Endometrial microvascular endothelial cells (primary cell): ENCODE results near the gene SYT3. TPM values are rescaled to one million over a fixed set of nuclear protein-coding genes. Genes with fewer than 3 reads are reported as not detected.
"Not testable (repeated sequence)": the region's sequence is repeated elsewhere in the genome, so short reads cannot be mapped to it uniquely, and the experiment has no call there.

Experiments used
- in situ Hi-C: cut with HindIII; loops from 2 replicates; pipeline ENCODE4 v1.10.0; 2017; ENCODE audit warnings: low sequenced_read_pairs, low pct_unique_long_range_greater_than_20kb; ENCODE audit errors: inconsistent ontology term
- total RNA-seq: library from RNA; depleted of rRNA; stranded (reverse); fragments of >200 nt; gene quantifications from one replicate; pipeline ENCODE4 v1.2.3, GENCODE V29; 2015; ENCODE audit errors: inconsistent ontology term

SYT3 gene
- total RNA-seq, 1 donor from 2014 or later = not detected

DNA sequence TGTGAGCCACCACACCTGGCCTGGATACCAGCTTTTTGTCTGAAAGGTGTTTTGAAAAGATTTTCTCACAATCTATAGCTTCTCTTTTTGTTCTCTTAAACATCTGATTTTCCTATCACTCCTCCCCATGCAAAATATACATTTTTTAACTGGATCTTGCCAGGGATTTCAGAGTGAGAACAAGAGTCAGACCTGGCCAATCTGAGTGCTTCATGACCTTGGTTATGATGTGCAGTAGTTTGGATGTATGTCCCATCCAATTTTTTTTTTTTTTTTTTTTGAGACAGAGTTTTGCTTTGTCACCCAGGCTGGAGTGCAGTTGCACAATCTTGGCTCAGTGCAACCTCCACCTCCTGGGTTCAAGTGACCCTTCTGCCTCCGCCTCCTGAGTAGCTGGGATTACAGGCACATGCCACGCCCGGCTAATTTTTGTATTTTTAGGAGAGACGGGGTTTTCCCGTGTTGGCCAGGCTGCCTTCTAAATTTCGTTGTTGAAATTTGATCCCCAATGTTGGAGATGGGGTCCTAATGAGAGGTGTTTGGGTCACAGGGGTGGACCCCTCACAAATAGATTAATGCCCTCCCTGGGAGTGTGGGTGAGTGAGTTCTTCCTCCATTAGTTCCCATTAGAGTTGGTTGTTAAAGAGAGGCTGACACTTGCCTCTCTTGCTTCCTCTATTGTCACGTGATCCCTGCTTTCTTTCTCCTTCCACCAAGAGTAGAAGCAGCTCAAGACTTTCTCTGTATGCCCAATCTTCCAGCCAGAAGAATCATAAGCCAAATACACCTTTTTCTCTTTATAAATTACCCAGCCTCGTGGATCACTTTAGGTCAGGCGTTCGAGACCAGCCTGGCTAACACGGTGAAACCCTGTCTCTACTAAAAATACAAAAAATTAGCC is 26.9 kb downstream of the SYT3 start:
- in situ Hi-C loops = not testable (repeated sequence)

GRCh38 chr19:50607874-50608785 is 31.6 kb downstream of the SYT3 start:
- in situ Hi-C loops = no loop called here

- in situ Hi-C loops = no loop called here
Observed at GRCh38 chr19:50607388-50607787, 32.3 kb downstream of the SYT3 start.

- in situ Hi-C loops = not testable (repeated sequence)
Observed at GRCh38 chr19:50606059-50606836, 33.4 kb downstream of the SYT3 start.

GRCh38 chr19:50604264-50605073 is 35.2 kb downstream of the SYT3 start:
- in situ Hi-C loops = not testable (repeated sequence)

GRCh38 chr19:50602935-50603334 is 36.7 kb downstream of the SYT3 start:
- in situ Hi-C loops = no loop called here

GRCh38 chr19:50602496-50602895 is 37.2 kb downstream of the SYT3 start:
- in situ Hi-C loops = no loop called here

- in situ Hi-C loops = no loop called here
Observed at GRCh38 chr19:50602089-50602422, 37.6 kb downstream of the SYT3 start.

GRCh38 chr19:50601407-50602088 is 38.1 kb downstream of the SYT3 start:
- in situ Hi-C loops = no loop called here

GRCh38 chr19:50599427-50599826 is 40.3 kb downstream of the SYT3 start:
- in situ Hi-C loops = no loop called here

DNA sequence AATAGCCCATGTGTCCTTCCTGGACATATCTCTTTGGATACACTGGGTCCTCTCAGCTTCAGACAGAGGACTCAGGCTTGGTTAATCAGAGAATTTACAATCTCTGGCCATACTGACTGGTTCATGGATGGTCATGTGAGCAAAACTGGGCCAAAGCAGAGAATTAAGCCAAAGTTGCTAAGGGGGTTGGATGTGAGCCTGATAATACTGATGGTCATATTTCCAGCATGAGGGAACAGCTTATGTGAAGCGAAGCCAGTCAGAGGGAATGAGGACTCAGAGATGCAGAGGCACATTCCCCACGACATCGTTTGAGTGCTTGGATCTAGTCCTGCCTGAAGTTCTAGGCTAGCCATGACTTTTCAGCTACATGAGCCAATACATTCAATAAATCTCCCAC is 49.5 kb downstream of the SYT3 start:
- in situ Hi-C loops = no loop called here

- in situ Hi-C loops = not testable (repeated sequence)
Observed at GRCh38 chr19:50581795-50582660, 57.7 kb downstream of the SYT3 start.

DNA sequence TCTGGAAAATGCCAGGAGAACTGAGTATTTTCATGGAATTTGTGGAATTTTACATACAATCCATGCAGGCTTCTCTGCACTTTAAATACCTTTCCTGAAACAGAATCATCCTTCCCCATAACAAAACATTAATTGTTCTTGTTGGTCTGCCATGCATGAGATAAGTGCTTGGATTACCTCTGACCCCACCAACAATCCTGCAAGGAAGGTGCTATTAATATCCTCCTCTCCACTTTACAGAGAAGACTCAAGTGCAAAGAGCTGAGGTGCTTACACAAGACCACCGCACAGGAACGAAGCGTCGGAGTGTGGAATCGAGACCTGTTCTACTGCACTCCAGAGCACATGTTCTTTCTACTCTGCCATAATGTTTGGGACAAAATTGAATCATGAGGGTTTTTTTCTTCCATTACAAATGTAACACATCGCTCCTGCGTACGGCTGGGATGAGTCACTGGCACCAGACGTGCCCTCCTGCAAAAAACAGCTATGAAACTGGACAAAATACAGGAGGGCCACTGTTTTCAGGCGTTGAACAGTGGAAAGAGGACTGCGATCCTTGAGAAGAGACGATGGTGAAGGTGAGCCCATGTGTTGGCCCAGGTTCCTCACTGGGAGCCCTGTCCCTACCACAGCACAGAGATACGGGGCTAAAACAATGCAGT is 58.6 kb downstream of the SYT3 start:
- in situ Hi-C loops = no loop called here

DNA sequence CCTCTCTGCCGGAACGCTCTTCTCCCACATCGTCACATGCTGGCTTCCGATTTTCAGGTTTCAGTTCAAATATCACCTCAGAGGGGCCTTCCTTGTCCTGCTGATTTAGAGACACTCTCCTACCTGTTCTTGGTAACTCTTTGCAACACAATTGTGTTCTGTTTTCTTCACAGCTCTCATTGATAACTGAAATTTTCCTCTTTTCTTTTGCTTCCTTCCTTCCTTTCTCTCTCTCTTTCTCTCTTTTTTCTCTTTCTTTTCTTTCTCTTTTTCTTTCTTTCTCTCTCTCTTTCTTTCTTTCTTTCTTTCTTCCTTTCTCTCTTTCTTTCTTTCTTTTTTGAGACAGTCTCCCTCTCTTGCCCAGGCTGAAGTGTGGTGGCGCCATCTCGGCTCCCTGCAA is 59.4 kb downstream of the SYT3 start:
- in situ Hi-C loops = no loop called here

DNA sequence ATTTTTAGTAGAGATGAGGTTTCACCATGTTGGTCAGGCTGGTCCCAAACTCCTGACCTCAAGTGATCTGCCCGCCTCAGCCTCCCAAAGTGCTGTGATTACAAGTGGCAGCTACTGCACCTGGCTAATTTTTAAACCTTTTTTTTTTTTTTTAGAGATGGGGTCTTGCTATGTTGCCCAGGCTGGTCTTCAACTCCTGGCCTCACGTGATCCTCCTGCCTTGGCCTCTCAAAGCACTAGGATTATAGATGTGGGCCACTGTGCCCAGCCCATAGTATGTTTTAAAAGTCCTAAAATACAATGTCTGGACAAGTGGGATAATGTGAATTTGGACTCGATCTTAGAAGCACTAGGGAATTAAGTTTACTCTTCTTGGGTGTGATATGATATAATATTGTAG is 62.9 kb downstream of the SYT3 start:
- in situ Hi-C loops = not testable (repeated sequence)

DNA sequence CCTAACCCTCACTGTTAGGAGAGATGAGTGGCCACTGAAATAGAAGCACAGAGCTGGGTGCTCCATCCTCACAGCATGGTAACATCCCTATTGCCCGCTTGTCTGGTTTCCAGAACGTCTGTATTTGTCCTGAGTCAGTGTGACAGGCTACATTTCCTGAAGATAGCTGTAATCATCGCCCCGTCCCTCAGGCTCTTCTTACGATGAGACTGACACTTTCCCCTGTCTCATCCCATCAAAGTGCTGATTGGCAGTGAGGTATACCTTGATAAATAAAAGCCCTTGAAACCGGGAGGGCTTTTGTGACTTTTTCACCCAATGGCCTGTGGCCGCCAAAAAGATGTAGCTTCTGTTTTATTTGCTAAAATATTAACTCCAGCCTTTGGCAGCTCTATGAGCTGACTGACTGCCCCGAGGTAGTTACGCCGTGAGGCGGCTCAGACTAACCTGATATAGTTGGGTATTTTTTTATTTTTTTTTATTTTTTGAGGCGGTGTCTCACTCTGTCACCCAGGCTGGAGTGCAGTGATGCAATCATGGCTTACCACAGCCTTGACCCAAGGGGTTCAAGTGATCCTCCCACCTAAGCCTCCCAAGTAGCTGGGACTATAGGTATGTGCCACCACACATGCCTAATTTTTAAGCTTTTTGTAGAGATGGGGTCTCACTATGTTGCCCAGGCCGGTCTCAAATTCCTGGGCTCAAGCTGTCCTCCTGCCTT is 65.8 kb downstream of the SYT3 start:
- in situ Hi-C loops = no loop called here
